HepG2 (cell line): Measurements from ENCODE around the gene C2. TPM values are rescaled to one million over a fixed set of nuclear protein-coding genes. Genes with fewer than 3 reads are reported as not detected.

Source experiments
- ARHGAP35 ChIP-seq: sonication (generic); formaldehyde crosslinking; IDR thresholded peaks from 2 replicates; pipeline ENCODE4 v1.9.0; 2022; ENCODE audit warnings: mild to moderate bottlenecking, inconsistent platforms, moderate library complexity, missing genetic modification reagents, borderline replicate concordance
- CBFB ChIP-seq: sonication (generic); formaldehyde crosslinking; IDR thresholded peaks from 2 replicates; pipeline ENCODE4 v1.4.0; 2020; ENCODE audit warnings: missing genetic modification reagents
- FLYWCH1 ChIP-seq: sonication (generic); formaldehyde crosslinking; IDR thresholded peaks from 2 replicates; pipeline ENCODE4 v1.8.1; 2023; ENCODE audit warnings: mild to moderate bottlenecking, missing genetic modification reagents
- FOXA1 ChIP-seq, 2 experiments: fragments of 450-650 bp in 1 of 2; sonication (generic) in 1 of 2; formaldehyde crosslinking in 1 of 2; IDR thresholded peaks; 2 replicates each; pipeline versions ENCODE4 v1.4.0 to v1.6.1; 2016 to 2020; ENCODE audit warnings: missing genetic modification reagents in 1 of 2
- HBP1 ChIP-seq: IDR thresholded peaks from 2 replicates; pipeline ENCODE4 v1.6.1; 2016; ENCODE audit warnings: low read depth, control low read depth
- HNF1A ChIP-seq, 2 experiments: sonication (generic) in 1 of 2; formaldehyde crosslinking in 1 of 2; IDR thresholded peaks; 2 replicates each; pipeline versions ENCODE4 v1.4.0 to v1.6.1; 2016 to 2020; ENCODE audit warnings: borderline replicate concordance in 1 of 2, low read depth in 1 of 2, mild to moderate bottlenecking in 1 of 2, missing genetic modification reagents in 1 of 2
- MEIS2 ChIP-seq: sonication (generic); formaldehyde crosslinking; IDR thresholded peaks from 2 replicates; pipeline ENCODE4 v1.9.0; 2021; ENCODE audit warnings: mild to moderate bottlenecking, missing genetic modification reagents
- NCOR1 ChIP-seq: fragments of 200-600 bp; sonication (generic); IDR thresholded peaks from 2 replicates; pipeline ENCODE4 v1.7.0; 2017; ENCODE audit warnings: antibody characterized with exemption, low read length, borderline replicate concordance
- NFKBIZ ChIP-seq: IDR thresholded peaks from 2 replicates; pipeline ENCODE4 v1.6.1; 2018; ENCODE audit warnings: missing genetic modification reagents, missing compliant biosample characterization
- POGZ ChIP-seq: sonication (generic); formaldehyde crosslinking; IDR thresholded peaks from 2 replicates; pipeline ENCODE4 v1.4.0; 2020; ENCODE audit warnings: mild to moderate bottlenecking, missing genetic modification reagents
- ZBTB33 ChIP-seq: sonication (generic); formaldehyde crosslinking; IDR thresholded peaks from 2 replicates; pipeline ENCODE4 v1.4.0; 2020; ENCODE audit warnings: missing genetic modification reagents
- ZNF160 ChIP-seq: sonication (generic); formaldehyde crosslinking; IDR thresholded peaks from 2 replicates; pipeline ENCODE4 v1.8.0; 2022; ENCODE audit warnings: mild to moderate bottlenecking, inconsistent platforms, missing genetic modification reagents
- ZNF530 ChIP-seq: sonication (generic); formaldehyde crosslinking; IDR thresholded peaks from 2 replicates; pipeline ENCODE4 v1.5.0; 2020; ENCODE audit warnings: low read depth, mild to moderate bottlenecking, missing genetic modification reagents
- ZNF569 ChIP-seq: sonication (generic); formaldehyde crosslinking; IDR thresholded peaks from 2 replicates; pipeline ENCODE4 v1.5.0; 2020; ENCODE audit warnings: mild to moderate bottlenecking, missing genetic modification reagents, moderate library complexity, borderline replicate concordance
- ZNF788 ChIP-seq: sonication (generic); formaldehyde crosslinking; IDR thresholded peaks from 2 replicates; pipeline ENCODE4 v1.5.0; 2020; ENCODE audit warnings: mild to moderate bottlenecking, missing genetic modification reagents, borderline replicate concordance
- polyA plus RNA-seq, 8 experiments: library from polyadenylated mRNA; depleted of rRNA in 3 of 8; stranded (reverse) in 7 of 8; unstranded in 1 of 8; fragments of >200 nt; fragmentation: Illumina TruSeq in 4 of 8; extraction: Trizol in 4 of 8; gene quantifications; 2 replicates each; pipeline versions ENCODE4 v1.2.1 to v1.2.3, GENCODE V29; 2011 to 2016; ENCODE audit warnings: low read depth in 4 of 8, missing spikeins in 1 of 8, mixed read lengths in 1 of 8; ENCODE audit not compliant: insufficient read depth in 1 of 8
- total RNA-seq, 5 experiments: library from RNA; depleted of rRNA; stranded (reverse); fragments of >200 nt; fragmentation: Illumina TruSeq; extraction: Trizol; gene quantifications; 2 replicates each; pipeline ENCODE4 v1.2.3, GENCODE V29; 2016; ENCODE audit warnings: low read depth in 1 of 5
- TF ChIP-seq, protein P1 (sequence below): sonication (generic); formaldehyde crosslinking; IDR thresholded peaks from 2 replicates; pipeline ENCODE4 v1.4.0; 2020; ENCODE audit warnings: missing genetic modification reagents

Gene C2
- total and polyA plus RNA-seq, 2 of the 13 experiments (the other 11 are each of a cell fraction or from before 2014, with no cell fraction given) = 165 to 307 TPM

DNA sequence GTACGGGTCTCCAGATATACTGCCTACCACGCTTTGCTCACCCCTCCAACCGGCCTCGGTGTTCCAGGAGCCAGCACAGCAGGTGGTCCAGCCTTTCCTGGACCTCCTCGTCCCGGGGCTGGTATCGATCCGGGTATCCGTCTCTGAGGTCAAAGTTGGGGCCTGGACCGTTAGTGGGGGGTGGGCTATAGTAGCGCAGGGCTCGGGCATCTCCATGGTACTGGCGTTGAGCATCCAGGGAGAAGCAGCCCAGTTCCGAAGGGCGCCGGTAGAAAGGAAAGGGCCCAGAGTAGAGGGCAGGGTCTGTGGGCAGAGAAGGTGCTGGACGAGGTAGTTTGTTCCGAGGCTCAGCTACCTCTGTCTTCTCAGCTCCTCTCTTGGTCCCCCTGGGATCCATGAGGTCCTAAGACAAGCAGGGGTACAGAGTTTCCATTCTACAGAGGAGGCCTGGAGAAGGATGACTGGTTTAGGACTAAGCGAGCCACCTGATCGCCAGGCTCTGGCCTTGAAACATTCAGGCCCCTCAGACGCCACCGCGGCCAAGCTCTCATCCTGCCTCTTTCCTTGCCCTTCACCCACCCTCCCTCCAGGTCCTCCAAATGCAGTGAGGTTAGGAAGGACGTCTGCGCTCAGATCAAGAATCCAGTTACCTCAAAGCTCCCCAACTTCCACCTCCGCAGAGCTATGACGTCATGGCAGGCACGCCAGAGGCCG, 43.9 kb downstream of the C2 start (continued):
- no peak for TF ChIP-seq HNF1A (IDR thresholded peaks at IDR 0.05; ENCODE audit: low read depth)
- TF ChIP-seq HNF1A (CRISPR knock-in tag; IDR thresholded peaks at IDR 0.05; ENCODE audit: borderline replicate concordance) = no peak
- no peak for TF ChIP-seq CBFB
- no peak; the same call in 1 of the 2 replicates for TF ChIP-seq ZBTB33
- TF ChIP-seq NCOR1 = no peak
- peak; percentile 71 for TF ChIP-seq HBP1 (CRISPR knock-in tag)
- no peak for TF ChIP-seq ZNF530
- no peak for TF ChIP-seq ZNF160 (CRISPR knock-in tag)
- TF ChIP-seq, protein P1, sequence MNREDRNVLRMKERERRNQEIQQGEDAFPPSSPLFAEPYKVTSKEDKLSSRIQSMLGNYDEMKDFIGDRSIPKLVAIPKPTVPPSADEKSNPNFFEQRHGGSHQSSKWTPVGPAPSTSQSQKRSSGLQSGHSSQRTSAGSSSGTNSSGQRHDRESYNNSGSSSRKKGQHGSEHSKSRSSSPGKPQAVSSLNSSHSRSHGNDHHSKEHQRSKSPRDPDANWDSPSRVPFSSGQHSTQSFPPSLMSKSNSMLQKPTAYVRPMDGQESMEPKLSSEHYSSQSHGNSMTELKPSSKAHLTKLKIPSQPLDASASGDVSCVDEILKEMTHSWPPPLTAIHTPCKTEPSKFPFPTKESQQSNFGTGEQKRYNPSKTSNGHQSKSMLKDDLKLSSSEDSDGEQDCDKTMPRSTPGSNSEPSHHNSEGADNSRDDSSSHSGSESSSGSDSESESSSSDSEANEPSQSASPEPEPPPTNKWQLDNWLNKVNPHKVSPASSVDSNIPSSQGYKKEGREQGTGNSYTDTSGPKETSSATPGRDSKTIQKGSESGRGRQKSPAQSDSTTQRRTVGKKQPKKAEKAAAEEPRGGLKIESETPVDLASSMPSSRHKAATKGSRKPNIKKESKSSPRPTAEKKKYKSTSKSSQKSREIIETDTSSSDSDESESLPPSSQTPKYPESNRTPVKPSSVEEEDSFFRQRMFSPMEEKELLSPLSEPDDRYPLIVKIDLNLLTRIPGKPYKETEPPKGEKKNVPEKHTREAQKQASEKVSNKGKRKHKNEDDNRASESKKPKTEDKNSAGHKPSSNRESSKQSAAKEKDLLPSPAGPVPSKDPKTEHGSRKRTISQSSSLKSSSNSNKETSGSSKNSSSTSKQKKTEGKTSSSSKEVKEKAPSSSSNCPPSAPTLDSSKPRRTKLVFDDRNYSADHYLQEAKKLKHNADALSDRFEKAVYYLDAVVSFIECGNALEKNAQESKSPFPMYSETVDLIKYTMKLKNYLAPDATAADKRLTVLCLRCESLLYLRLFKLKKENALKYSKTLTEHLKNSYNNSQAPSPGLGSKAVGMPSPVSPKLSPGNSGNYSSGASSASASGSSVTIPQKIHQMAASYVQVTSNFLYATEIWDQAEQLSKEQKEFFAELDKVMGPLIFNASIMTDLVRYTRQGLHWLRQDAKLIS (CRISPR knock-in tag) = no peak
- TF ChIP-seq ZNF569 (CRISPR knock-in tag) = no peak
- no peak for TF ChIP-seq FOXA1 (IDR thresholded peaks at IDR 0.05)
- no peak for TF ChIP-seq FOXA1 (CRISPR knock-in tag; IDR thresholded peaks at IDR 0.05)
- TF ChIP-seq ZNF788 (CRISPR knock-in tag) = no peak
- no peak for TF ChIP-seq FLYWCH1 (CRISPR knock-in tag)
- no peak for TF ChIP-seq ARHGAP35 (CRISPR knock-in tag)
- no peak for TF ChIP-seq MEIS2 (CRISPR knock-in tag)
- TF ChIP-seq NFKBIZ (CRISPR knock-in tag) = no peak
- no peak for TF ChIP-seq POGZ (CRISPR knock-in tag)
